H1 (cell line): ENCODE results near the gene F2. TPM values are rescaled to one million over a fixed set of nuclear protein-coding genes. Genes with fewer than 3 reads are reported as not detected.

ENCODE experiments used
- BACH1 ChIP-seq: IDR thresholded peaks from 2 replicates; pipeline ENCODE4 v1.6.1; 2012; ENCODE audit warnings: low read length, improper control_type of control experiment
- EGR1 ChIP-seq: IDR thresholded peaks from 2 replicates; pipeline ENCODE4 v1.6.1; 2011; ENCODE audit warnings: low read depth, low read length, borderline replicate concordance
- FOSL1 ChIP-seq: IDR thresholded peaks from 2 replicates; pipeline ENCODE4 v1.6.1; 2011; ENCODE audit warnings: mild to moderate bottlenecking, low read depth, low read length, moderate library complexity; ENCODE audit not compliant: insufficient read depth
- PHF8 ChIP-seq: fragments of 200-600 bp; sonication (generic); conservative IDR thresholded peaks from 2 replicates; pipeline ENCODE4 v1.7.1; 2012; ENCODE audit warnings: low read depth, mild to moderate bottlenecking, inconsistent platforms, low read length, moderate library complexity
- POLR2A ChIP-seq, 2 experiments: IDR thresholded peaks; 1 replicate in 1 of 2; 2 replicates in 1 of 2; pipeline ENCODE4 v1.6.1; 2011; ENCODE audit warnings: low read depth in 2 of 2, low read length in 2 of 2, mild to moderate bottlenecking in 2 of 2; ENCODE audit errors: control extremely low read depth in 1 of 2
- SAP30 ChIP-seq: fragments of 300-600 bp; sonication (generic); IDR thresholded peaks from 2 replicates; pipeline ENCODE4 v1.7.1; 2012; ENCODE audit warnings: low read length, moderate library complexity, mild to moderate bottlenecking, inconsistent platforms; ENCODE audit not compliant: insufficient read depth, insufficient replicate concordance
- SP2 ChIP-seq: IDR thresholded peaks from 2 replicates; pipeline ENCODE4 v1.6.1; 2012; ENCODE audit warnings: mild to moderate bottlenecking, low read length, inconsistent platforms
- TAF1 ChIP-seq: IDR thresholded peaks from 2 replicates; pipeline ENCODE4 v1.6.1; 2011; ENCODE audit warnings: mild to moderate bottlenecking, low read depth, low read length
- TBP ChIP-seq: IDR thresholded peaks from 2 replicates; pipeline ENCODE4 v1.6.1; 2011; ENCODE audit warnings: low read depth, low read length, improper control_type of control experiment
- polyA plus RNA-seq, 7 experiments: library from polyadenylated mRNA; depleted of rRNA in 3 of 7; stranded (reverse) in 5 of 7; unstranded in 2 of 7; fragments of >200 nt in 5 of 7; fragments of 200-250 nt in 2 of 7; gene quantifications; 1 replicate in 5 of 7; 2 replicates in 1 of 7; 4 replicates in 1 of 7; pipeline versions ENCODE4 v1.2.1 to v1.2.3, GENCODE V29; 2011 to 2013; ENCODE audit warnings: missing spikeins in 2 of 7, mixed read lengths in 2 of 7
- total RNA-seq: library from RNA; stranded (reverse); fragmentation: NEBNext Ultra II Directional; extraction: Animal tissue kit (Norgen Biotek cat#: 25700); gene quantifications from 2 replicates; pipeline ENCODE4 v1.2.1, GENCODE V29; 2021

F2 gene
- total and polyA plus RNA-seq, 2 of the 8 experiments (the other 6 are each of a cell fraction or from before 2014, with no cell fraction given), result 0.11 TPM; not detected in 1

- TF ChIP-seq BACH1 (no peak), SP2 (no peak), POLR2A (IDR thresholded peaks at IDR 0.05; ENCODE audit: control extremely low read depth in 1 of 2, low read depth in 2 of 2, low read length in 2 of 2) (no peak), FOSL1 (no peak), PHF8 (no peak), TAF1 (no peak), SAP30 (no peak), TBP (no peak), EGR1 (no peak)
Measured at GRCh38 chr11:46736615-46737014, 17.6 kb downstream of the F2 start (continued).
